NOMO-1 treated with dmso at 0.1 percent for 144 hours (cell line): ENCODE data around the gene LIAS.
"Not testable (repeated sequence)": the region's sequence is repeated elsewhere in the genome, so short reads cannot be mapped to it uniquely, and the experiment has no call there.

Experiments used
- DNase-seq: peaks from one replicate; lab custom pipeline; 2025; ENCODE audit not compliant: unreplicated experiment; lab: John Stamatoyannopoulos, UW

The LIAS gene

GRCh38 chr4:39458505-39459300 lies at the start of gene LIAS, which contains the start of gene RPL9:
TSS of gene LIAS (plus strand) at chr4:39459056. CDS start at chr4:39459118, 62 bp downstream.
TSS of gene RPL9 (minus strand) at chr4:39458922. CDS start at chr4:39458439, 483 bp downstream.
- peak; percentile 94 for DNase-seq

- DNase-seq, result no peak
These were observed 48.4 kb upstream of the LIAS start for GRCh38 chr4:39410415-39410814.

GRCh38 chr4:39411561-39411960 lies 47.3 kb upstream of the LIAS start:
- not testable (repeated sequence) for DNase-seq

GRCh38 chr4:39415678-39416283 lies 43.1 kb upstream of the LIAS start:
- no peak for DNase-seq

- DNase-seq, result no peak
These were observed 36.6 kb upstream of the LIAS start for GRCh38 chr4:39422247-39422646.

- not testable (repeated sequence) for DNase-seq
These were observed 33.6 kb upstream of the LIAS start for GRCh38 chr4:39425297-39425696.

GRCh38 chr4:39426728-39427127 lies 32.1 kb upstream of the LIAS start:
- no peak for DNase-seq

- no peak for DNase-seq
These were observed 31.2 kb upstream of the LIAS start for GRCh38 chr4:39427520-39428114.

GRCh38 chr4:39429476-39430334 lies 29.2 kb upstream of the LIAS start:
- DNase-seq, result no peak

- DNase-seq, result no peak
These were observed 24.9 kb upstream of the LIAS start for GRCh38 chr4:39433878-39434492.

GRCh38 chr4:39435659-39436563 lies 22.9 kb upstream of the LIAS start:
- DNase-seq, result no peak

GRCh38 chr4:39441593-39441992 lies 17.3 kb upstream of the LIAS start:
- no peak for DNase-seq

GRCh38 chr4:39442998-39443397 lies 15.9 kb upstream of the LIAS start:
- DNase-seq, result no peak

GRCh38 chr4:39446483-39446841 lies 12.4 kb upstream of the LIAS start:
- no peak for DNase-seq

- no peak for DNase-seq
These were observed 11.8 kb upstream of the LIAS start for GRCh38 chr4:39446842-39447573.

- no peak for DNase-seq
These were observed 8.2 kb upstream of the LIAS start for GRCh38 chr4:39450618-39451017.

GRCh38 chr4:39451423-39452023 lies 7.3 kb upstream of the LIAS start:
- no peak for DNase-seq

- no peak for DNase-seq
These were observed 6.5 kb upstream of the LIAS start for GRCh38 chr4:39452153-39452859.
